ENCODE results near the gene ENC1.
"Not testable (repeated sequence)": the region's sequence is repeated elsewhere in the genome, so short reads cannot be mapped to it uniquely, and the experiment has no call there.

ENC1 gene

GRCh38 chr5:74640450-74640953 lies at the start of gene ENC1:
TSS of gene ENC1 (minus strand) at chr5:74640728. CDS start at chr5:74636485, 4,243 bp downstream.
- peak; percentile 56 for DNase-seq

- DNase-seq, result no peak
Observed at GRCh38 chr5:74686962-74687751, 46.6 kb upstream of the ENC1 start.

GRCh38 chr5:74685979-74686631 lies 45.6 kb upstream of the ENC1 start:
- no peak for DNase-seq

- DNase-seq, result peak; percentile 38
Observed at GRCh38 chr5:74684900-74685851, 44.6 kb upstream of the ENC1 start, which contains the start of gene HEXB. TSS of gene HEXB (plus strand) at chr5:74685233. CDS start at chr5:74685261, 28 bp downstream.

- no peak for DNase-seq
Observed at GRCh38 chr5:74679966-74680365, 39.4 kb upstream of the ENC1 start.

- DNase-seq, result not testable (repeated sequence)
Observed at GRCh38 chr5:74679300-74679699, 38.8 kb upstream of the ENC1 start.

GRCh38 chr5:74678123-74678522 lies 37.6 kb upstream of the ENC1 start:
- DNase-seq, result not testable (repeated sequence)

GRCh38 chr5:74676466-74676865 lies 35.9 kb upstream of the ENC1 start:
- not testable (repeated sequence) for DNase-seq

GRCh38 chr5:74673011-74673790 lies 32.7 kb upstream of the ENC1 start:
- peak; percentile 21 for DNase-seq

- DNase-seq, result no peak
Observed at GRCh38 chr5:74672215-74672877, 31.8 kb upstream of the ENC1 start.

- DNase-seq, result no peak
Observed at GRCh38 chr5:74670396-74671038, 30.0 kb upstream of the ENC1 start.

- DNase-seq, result no peak
Observed at GRCh38 chr5:74669821-74670220, 29.3 kb upstream of the ENC1 start.

- DNase-seq, result no peak
Observed at GRCh38 chr5:74667396-74667795, 26.9 kb upstream of the ENC1 start.

- no peak for DNase-seq
Observed at GRCh38 chr5:74665816-74666215, 25.3 kb upstream of the ENC1 start.

- DNase-seq, result no peak
Observed at GRCh38 chr5:74665273-74665672, 24.7 kb upstream of the ENC1 start.

GRCh38 chr5:74664551-74664950 lies 24.0 kb upstream of the ENC1 start:
- no peak for DNase-seq

GRCh38 chr5:74660873-74661272 lies 20.3 kb upstream of the ENC1 start:
- DNase-seq, result no peak

- DNase-seq, result no peak
Observed at GRCh38 chr5:74660140-74660539, 19.6 kb upstream of the ENC1 start.

- no peak for DNase-seq
Observed at GRCh38 chr5:74659172-74659571, 18.6 kb upstream of the ENC1 start.

GRCh38 chr5:74657165-74657564 lies 16.6 kb upstream of the ENC1 start:
- DNase-seq, result no peak

- DNase-seq, result no peak
Observed at GRCh38 chr5:74655716-74656115, 15.2 kb upstream of the ENC1 start.
